C4-2B (cell line): Measurements from ENCODE around the gene KRT10.
"Not testable (repeated sequence)": the region's sequence is repeated elsewhere in the genome, so short reads cannot be mapped to it uniquely, and the experiment has no call there.

Experiments
- H3K27ac ChIP-seq: fragments of 450-650 bp; 2 replicates; pipeline ENCODE4 v1.5.1; 2017
- CTCF ChIP-seq: fragments of 450-650 bp; conservative IDR thresholded peaks from 2 replicates; pipeline ENCODE4 v1.5.1; 2017; ENCODE audit warnings: mild to moderate bottlenecking
- ZFX ChIP-seq: fragments of 450-650 bp; IDR thresholded peaks from 2 replicates; pipeline ENCODE4 v1.6.1; 2017

KRT10 gene

GRCh38 chr17:40822132-40822812 lies at the start of gene KRT10:
KRT10 (minus strand) TSS chr17:40822614; CDS start chr17:40822585, 29 bp downstream.
- TF ChIP-seq ZFX, result no peak
- TF ChIP-seq CTCF, result no peak
- no peak within 1 kb of the TSS for H3K27ac ChIP-seq

- H3K27ac ChIP-seq, result no peak overlapping the region
- TF ChIP-seq ZFX (no peak), CTCF (no peak)
Measured at GRCh38 chr17:40871316-40871715, 48.9 kb upstream of the KRT10 start.

- H3K27ac ChIP-seq, result no peak overlapping the region
- TF ChIP-seq CTCF (no peak), ZFX (no peak)
Measured at GRCh38 chr17:40870136-40870535, 47.7 kb upstream of the KRT10 start.

- no peak within 1 kb of the TSS for H3K27ac ChIP-seq
- TF ChIP-seq ZFX, result no peak
- no peak for TF ChIP-seq CTCF
Measured at GRCh38 chr17:40866838-40867237, 44.4 kb upstream of the KRT10 start, which contains the start of gene KRT12. KRT12 (minus strand) TSS chr17:40867223; CDS start chr17:40867186, 37 bp downstream.

GRCh38 chr17:40864661-40865390 lies 42.4 kb upstream of the KRT10 start:
- H3K27ac ChIP-seq, result no peak overlapping the region
- TF ChIP-seq CTCF (no peak), ZFX (no peak)

- TF ChIP-seq ZFX (no peak), CTCF (peak; percentile 34)
- no peak overlapping the region for H3K27ac ChIP-seq
Measured at GRCh38 chr17:40862985-40863733, 40.7 kb upstream of the KRT10 start.

GRCh38 chr17:40859536-40859935 lies 37.1 kb upstream of the KRT10 start:
- TF ChIP-seq CTCF (no peak), ZFX (no peak)
- H3K27ac ChIP-seq, result no peak overlapping the region

GRCh38 chr17:40858667-40859066 lies 36.3 kb upstream of the KRT10 start:
- not testable (repeated sequence) for H3K27ac ChIP-seq
